Tibial artery (tissue), 4 donors: Measurements from ENCODE around the gene AFAP1L2.

Experiments
- DNase-seq, 2 donors: peaks; one replicate each; pipeline ENCODE4 v3.0.0-alpha.2; 2019
- H3K27ac ChIP-seq, 2 donors: fragments of 200-600 bp; sonication (generic) in 1 of 2; 1 replicate in 1 of 2; 2 replicates in 1 of 2; pipeline ENCODE4 v1.5.1; 2018 to 2019; ENCODE audit warnings: mild to moderate bottlenecking in 1 of 2
- H3K27me3 ChIP-seq, 2 donors: fragments of 200-600 bp; sonication (generic) in 1 of 2; one replicate each; pipeline versions ENCODE4 v1.5.1 to v1.6.0; 2016 to 2019
- H3K36me3 ChIP-seq, 3 donors: fragments of 200-600 bp; sonication (generic) in 2 of 3; one replicate each; pipeline ENCODE4 v1.5.1; 2016 to 2019; ENCODE audit warnings: mild to moderate bottlenecking in 2 of 3
- H3K4me1 ChIP-seq, 4 donors: fragments of 200-600 bp; sonication (generic) in 2 of 4; 1 replicate in 3 of 4; 2 replicates in 1 of 4; pipeline ENCODE4 v1.5.1; 2016 to 2019
- H3K4me3 ChIP-seq, 2 donors: fragments of 200-600 bp; sonication (generic) in 1 of 2; 1 replicate in 1 of 2; 2 replicates in 1 of 2; pipeline ENCODE4 v1.5.1; 2018 to 2019; ENCODE audit warnings: mild to moderate bottlenecking in 2 of 2
- H3K9me3 ChIP-seq, 3 donors: fragments of 200-600 bp; sonication (generic) in 1 of 3; one replicate each; pipeline ENCODE4 v1.5.1; 2016 to 2019
- intact Hi-C: fragments of 100-400 bp; cut with DNase I; formaldehyde crosslinking; loops from one replicate; pipeline ENCODE4 v1.15.0; 2023; ENCODE audit warnings: low total_unique reads
- TF ChIP-seq, protein P1 (sequence below), 2 experiments: fragments of 200-600 bp in 1 of 2; fragments of 450-650 bp in 1 of 2; IDR thresholded peaks; one replicate each; pipeline ENCODE4 v1.5.1; 2017 to 2019; ENCODE audit warnings: antibody characterized with exemption in 2 of 2, mild to moderate bottlenecking in 1 of 2, moderate library complexity in 1 of 2

AFAP1L2 gene

GRCh38 chr10:114301951-114302710 is 102.2 kb downstream of the AFAP1L2 start:
- Histone ChIP-seq H3K36me3 (peaks cover under 1 to 35% (median 12%) of the 10 kb centered on the region in 3 donors), H3K4me3 (no peak overlapping the region), H3K9me3 (no peaks in the 10 kb centered on the region), H3K27me3 (no peaks in the 10 kb centered on the region), H3K27ac (peak overlapping the region; percentile 3 to 40), H3K4me1 (peaks cover 0 to 45% (median 25%) of the 10 kb centered on the region in 4 donors)
- peak in 1 of 2 donors; percentile 65 for DNase-seq
- TF ChIP-seq, protein P1, sequence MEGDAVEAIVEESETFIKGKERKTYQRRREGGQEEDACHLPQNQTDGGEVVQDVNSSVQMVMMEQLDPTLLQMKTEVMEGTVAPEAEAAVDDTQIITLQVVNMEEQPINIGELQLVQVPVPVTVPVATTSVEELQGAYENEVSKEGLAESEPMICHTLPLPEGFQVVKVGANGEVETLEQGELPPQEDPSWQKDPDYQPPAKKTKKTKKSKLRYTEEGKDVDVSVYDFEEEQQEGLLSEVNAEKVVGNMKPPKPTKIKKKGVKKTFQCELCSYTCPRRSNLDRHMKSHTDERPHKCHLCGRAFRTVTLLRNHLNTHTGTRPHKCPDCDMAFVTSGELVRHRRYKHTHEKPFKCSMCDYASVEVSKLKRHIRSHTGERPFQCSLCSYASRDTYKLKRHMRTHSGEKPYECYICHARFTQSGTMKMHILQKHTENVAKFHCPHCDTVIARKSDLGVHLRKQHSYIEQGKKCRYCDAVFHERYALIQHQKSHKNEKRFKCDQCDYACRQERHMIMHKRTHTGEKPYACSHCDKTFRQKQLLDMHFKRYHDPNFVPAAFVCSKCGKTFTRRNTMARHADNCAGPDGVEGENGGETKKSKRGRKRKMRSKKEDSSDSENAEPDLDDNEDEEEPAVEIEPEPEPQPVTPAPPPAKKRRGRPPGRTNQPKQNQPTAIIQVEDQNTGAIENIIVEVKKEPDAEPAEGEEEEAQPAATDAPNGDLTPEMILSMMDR (IDR thresholded peaks at IDR 0.05) = no peak
- intact Hi-C loops = loop anchor here (5.0 kb wide), 1 partner anchor 135 kb away; no protein-coding TSS in a partner anchor

DNA sequence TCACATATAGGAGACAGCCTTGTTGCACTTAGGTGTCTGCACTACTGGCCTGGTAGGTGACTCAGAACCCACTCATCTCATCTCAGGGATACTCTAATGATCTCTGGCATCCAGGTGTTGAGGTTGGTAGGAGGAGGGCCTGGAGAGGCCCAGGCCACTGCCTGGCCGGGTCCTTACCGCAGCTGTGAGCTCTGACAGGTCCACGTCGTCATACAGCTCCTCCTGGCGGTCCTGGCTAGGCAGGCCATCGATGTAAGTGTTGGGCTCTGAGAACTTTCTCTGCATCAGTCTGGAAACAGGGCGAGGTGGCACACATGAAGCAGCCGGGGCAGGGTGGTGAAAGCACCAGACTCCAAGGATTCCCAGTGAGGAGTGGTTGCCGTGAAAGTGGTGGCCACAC is 103.1 kb downstream of the AFAP1L2 start:
- Histone ChIP-seq H3K27ac (no peak overlapping the region), H3K9me3 (peaks cover 0 to 2% (median 0%) of the 10 kb centered on the region in 3 donors), H3K27me3 (no peaks in the 10 kb centered on the region), H3K36me3 (peaks cover 10 to 45% (median 21%) of the 10 kb centered on the region in 3 donors), H3K4me1 (peaks cover 0 to 37% (median 25%) of the 10 kb centered on the region in 4 donors), H3K4me3 (no peak overlapping the region)
- peak in 1 of 2 donors; percentile 53 for DNase-seq
- intact Hi-C loops = loop anchor here (5.0 kb wide), 1 partner anchor 136 kb away; no protein-coding TSS in a partner anchor
- TF ChIP-seq, protein P1 (IDR thresholded peaks at IDR 0.05) = no peak

GRCh38 chr10:114300036-114300645 is 104.2 kb downstream of the AFAP1L2 start:
- peak in 1 of 2 donors; percentile 43 for DNase-seq
- intact Hi-C loops = loop anchor here (5.0 kb wide), 1 partner anchor 137 kb away; no protein-coding TSS in a partner anchor

DNA sequence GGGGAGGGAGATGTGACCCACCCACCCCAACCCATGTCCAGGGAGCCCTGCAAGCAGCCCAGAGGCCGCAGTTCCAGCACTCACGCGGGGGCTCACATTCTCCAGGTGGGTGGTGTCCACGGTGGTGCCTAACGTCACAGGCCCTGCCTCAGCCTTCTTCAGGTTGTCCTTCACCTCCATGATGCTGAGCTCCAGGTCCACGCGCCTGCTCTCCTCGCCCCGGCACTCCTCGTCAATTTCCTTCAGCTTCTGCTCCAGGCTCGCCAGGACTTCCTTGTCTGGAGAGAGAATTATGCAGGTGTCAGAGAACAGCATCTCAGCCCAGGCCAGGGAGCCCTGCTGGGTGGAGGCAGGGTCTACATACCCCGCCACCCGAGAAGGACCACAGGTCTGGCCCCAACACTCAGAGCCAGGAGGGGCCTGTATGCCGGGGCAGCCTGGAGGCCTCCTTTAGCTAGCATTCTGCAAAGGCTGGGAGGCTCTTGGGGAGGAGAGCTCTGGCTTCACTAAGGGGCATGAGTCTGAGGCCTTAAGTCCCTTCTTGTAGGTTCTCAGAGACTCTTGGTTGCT is 107.1 kb downstream of the AFAP1L2 start:
- TF ChIP-seq, protein P1 (IDR thresholded peaks at IDR 0.05) = no peak
- H3K36me3 ChIP-seq = peaks cover 22 to 56% (median 34%) of the 10 kb centered on the region in 3 donors
- H3K9me3 ChIP-seq = peaks cover 0 to 15% (median 9%) of the 10 kb centered on the region in 3 donors
- no peak overlapping the region for H3K4me3 ChIP-seq
- H3K27me3 ChIP-seq = no peaks in the 10 kb centered on the region
- H3K4me1 ChIP-seq = peaks cover 0 to 11% (median 9%) of the 10 kb centered on the region in 4 donors
- intact Hi-C loops = no loop called here
- H3K27ac ChIP-seq = no peak overlapping the region
- DNase-seq = peak in 1 of 2 donors; percentile 46

More at GRCh38 chr10:114300036-114300645, 104.2 kb downstream of the AFAP1L2 start:
- Histone ChIP-seq H3K4me3 (no peak overlapping the region), H3K36me3 (peaks cover 20 to 55% (median 31%) of the 10 kb centered on the region in 3 donors), H3K4me1 (peaks cover 0 to 33% (median 25%) of the 10 kb centered on the region in 4 donors), H3K9me3 (peaks cover 0 to 13% (median 7%) of the 10 kb centered on the region in 3 donors), H3K27ac (no peak overlapping the region), H3K27me3 (no peaks in the 10 kb centered on the region)
- TF ChIP-seq, protein P1 (IDR thresholded peaks at IDR 0.05) = no peak

DNA sequence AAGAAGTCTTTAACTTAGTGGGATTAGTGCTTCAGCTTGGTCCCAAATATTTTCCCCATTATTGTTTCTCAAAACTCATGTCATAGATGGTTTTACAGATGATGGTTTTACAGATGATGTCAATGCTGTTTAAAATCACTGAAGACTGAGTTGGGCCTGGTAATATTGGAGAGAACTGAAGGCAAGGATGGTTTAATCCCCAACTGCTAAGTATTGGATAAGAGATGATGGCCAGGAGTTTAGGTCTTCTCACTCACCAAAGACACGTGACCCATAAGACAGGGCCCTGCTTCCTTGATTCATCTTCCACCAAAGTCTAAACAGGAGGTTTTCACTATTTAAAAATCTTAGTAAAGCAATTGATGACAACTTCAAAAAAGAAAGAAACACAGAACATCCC is 108.9 kb downstream of the AFAP1L2 start:
- H3K4me3 ChIP-seq = no peak overlapping the region
- H3K36me3 ChIP-seq = peaks cover 22 to 54% (median 34%) of the 10 kb centered on the region in 3 donors

More for the DNA sequence above, 108.9 kb downstream of the AFAP1L2 start:
- intact Hi-C loops = no loop called here
- DNase-seq = no peak
- TF ChIP-seq, protein P1 (IDR thresholded peaks at IDR 0.05) = no peak
- no peak overlapping the region for H3K27ac ChIP-seq
- H3K9me3 ChIP-seq = peaks cover 0 to 15% (median 9%) of the 10 kb centered on the region in 3 donors
- no peaks in the 10 kb centered on the region for H3K4me1 ChIP-seq
- H3K27me3 ChIP-seq = no peaks in the 10 kb centered on the region
